Measurements from ENCODE around the gene MELK.

The MELK gene

DNA sequence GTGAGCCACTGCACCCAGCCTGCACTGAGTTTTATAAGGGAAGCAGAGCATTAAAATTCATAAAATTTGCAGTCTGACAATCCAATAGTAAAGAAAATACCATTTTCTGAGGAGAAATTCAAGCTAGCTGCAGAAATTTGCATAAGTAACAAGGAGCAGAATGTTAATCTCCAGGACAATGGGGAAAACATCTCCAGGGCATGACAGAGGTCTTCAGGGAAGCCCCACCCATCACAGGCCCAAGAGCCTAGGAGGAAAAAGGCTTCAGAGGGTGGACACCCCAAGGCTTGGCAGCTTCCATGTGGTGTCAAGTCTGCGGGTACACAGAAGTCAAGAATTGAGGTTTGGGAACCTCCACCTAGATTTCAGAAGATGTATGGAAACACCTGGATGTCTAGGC is 37.6 kb upstream of the MELK start:
- H3K79me2 ChIP-seq (ENCODE audit: control insufficient read depth, low read length) = no peaks in the 10 kb centered on the region
- no peaks in the 10 kb centered on the region for H4K20me1 ChIP-seq (ENCODE audit: control insufficient read depth, insufficient read depth, low read depth, low read length)
- H3K4me3 ChIP-seq (ENCODE audit: low read length) = no peak overlapping the region
- no peaks in the 10 kb centered on the region for H3F3A ChIP-seq (ENCODE audit: control insufficient read depth, insufficient read depth)
- H3K9me3 ChIP-seq (ENCODE audit: control insufficient read depth, insufficient read depth, low read length) = no peaks in the 10 kb centered on the region
- H3K36me3 ChIP-seq (ENCODE audit: control insufficient read depth, low read length) = no peaks in the 10 kb centered on the region
- H3K4me2 ChIP-seq (ENCODE audit: low read length) = no peak overlapping the region
- H3K4me1 ChIP-seq (ENCODE audit: control insufficient read depth, low read length) = no peaks in the 10 kb centered on the region
- no peak overlapping the region for H3K27ac ChIP-seq (ENCODE audit: low read depth, low read length)
- H3K9me2 ChIP-seq (replicated peaks; ENCODE audit: control insufficient read depth, low read length) = no peaks in the 10 kb centered on the region
- peaks cover 2% of the 10 kb centered on the region; the same call in 1 of the 2 replicates for H3K27me3 ChIP-seq (ENCODE audit: control insufficient read depth, low read length)
- TF ChIP-seq, protein P1, sequence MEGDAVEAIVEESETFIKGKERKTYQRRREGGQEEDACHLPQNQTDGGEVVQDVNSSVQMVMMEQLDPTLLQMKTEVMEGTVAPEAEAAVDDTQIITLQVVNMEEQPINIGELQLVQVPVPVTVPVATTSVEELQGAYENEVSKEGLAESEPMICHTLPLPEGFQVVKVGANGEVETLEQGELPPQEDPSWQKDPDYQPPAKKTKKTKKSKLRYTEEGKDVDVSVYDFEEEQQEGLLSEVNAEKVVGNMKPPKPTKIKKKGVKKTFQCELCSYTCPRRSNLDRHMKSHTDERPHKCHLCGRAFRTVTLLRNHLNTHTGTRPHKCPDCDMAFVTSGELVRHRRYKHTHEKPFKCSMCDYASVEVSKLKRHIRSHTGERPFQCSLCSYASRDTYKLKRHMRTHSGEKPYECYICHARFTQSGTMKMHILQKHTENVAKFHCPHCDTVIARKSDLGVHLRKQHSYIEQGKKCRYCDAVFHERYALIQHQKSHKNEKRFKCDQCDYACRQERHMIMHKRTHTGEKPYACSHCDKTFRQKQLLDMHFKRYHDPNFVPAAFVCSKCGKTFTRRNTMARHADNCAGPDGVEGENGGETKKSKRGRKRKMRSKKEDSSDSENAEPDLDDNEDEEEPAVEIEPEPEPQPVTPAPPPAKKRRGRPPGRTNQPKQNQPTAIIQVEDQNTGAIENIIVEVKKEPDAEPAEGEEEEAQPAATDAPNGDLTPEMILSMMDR (IDR thresholded peaks at IDR 0.05; ENCODE audit: low read depth, low read length, poor library complexity, severe bottlenecking) = no peak

DNA sequence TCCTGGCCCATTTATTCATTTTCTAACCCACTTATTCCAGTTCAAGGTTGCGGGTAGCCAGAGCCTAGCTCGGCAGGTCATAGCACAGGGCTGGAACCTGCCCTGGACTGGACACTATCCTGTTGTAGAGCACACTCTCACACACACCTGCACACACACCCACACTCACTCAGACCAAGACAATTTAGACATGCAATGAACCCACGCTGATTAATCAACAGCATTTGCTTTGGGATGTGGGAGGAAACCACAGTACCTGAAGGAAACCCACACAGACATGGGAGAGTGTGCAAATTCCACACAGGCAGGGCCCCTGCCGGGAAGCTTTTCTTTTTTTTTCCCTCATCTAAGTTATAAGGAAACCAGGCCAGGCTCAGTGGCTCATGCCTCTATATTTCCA is 34.8 kb upstream of the MELK start:
- no peaks in the 10 kb centered on the region for H3K36me3 ChIP-seq (ENCODE audit: control insufficient read depth, low read length)
- no peak overlapping the region for H3K4me2 ChIP-seq (ENCODE audit: low read length)
- no peaks in the 10 kb centered on the region for H3F3A ChIP-seq (ENCODE audit: control insufficient read depth, insufficient read depth)
- H4K20me1 ChIP-seq (ENCODE audit: control insufficient read depth, insufficient read depth, low read depth, low read length) = no peaks in the 10 kb centered on the region
- TF ChIP-seq EZH2phosphoT487 (IDR thresholded peaks at IDR 0.05; ENCODE audit: borderline replicate concordance, low read length) = no peak
- TF ChIP-seq, protein P1 (IDR thresholded peaks at IDR 0.05; ENCODE audit: low read depth, low read length, poor library complexity, severe bottlenecking) = no peak
- no peaks in the 10 kb centered on the region for H3K9me2 ChIP-seq (replicated peaks; ENCODE audit: control insufficient read depth, low read length)
- H3K79me2 ChIP-seq (ENCODE audit: control insufficient read depth, low read length) = no peaks in the 10 kb centered on the region
- H3K4me1 ChIP-seq (ENCODE audit: control insufficient read depth, low read length) = no peaks in the 10 kb centered on the region
- no peak overlapping the region for H3K27ac ChIP-seq (ENCODE audit: low read depth, low read length)
- H3K9me3 ChIP-seq (ENCODE audit: control insufficient read depth, insufficient read depth, low read length) = no peaks in the 10 kb centered on the region
- H3K27me3 ChIP-seq (ENCODE audit: control insufficient read depth, low read length) = no peaks in the 10 kb centered on the region
- H3K4me3 ChIP-seq (ENCODE audit: low read length) = no peak overlapping the region

DNA sequence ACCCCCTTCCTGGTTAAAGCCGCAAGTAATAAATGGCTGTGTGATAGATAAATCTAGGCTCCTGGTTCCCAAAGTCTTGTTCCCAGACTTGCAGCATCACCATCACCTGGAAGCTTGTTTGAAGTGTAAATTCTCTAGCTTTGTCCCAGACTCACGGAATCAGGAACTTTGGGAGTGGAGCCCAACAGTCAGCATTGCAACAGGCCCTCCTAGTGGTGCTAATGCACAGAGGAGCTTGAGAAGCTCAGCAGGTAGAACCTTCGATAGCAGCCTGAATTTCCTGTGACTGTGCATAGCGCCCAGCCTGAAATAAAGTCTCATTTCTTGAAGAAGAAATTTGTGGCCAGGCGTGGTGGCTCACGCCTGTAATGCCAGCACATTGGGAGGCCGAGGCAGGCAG is 30.3 kb upstream of the MELK start:
- Histone ChIP-seq H3K27ac (ENCODE audit: low read depth, low read length) (no peak overlapping the region), H3K79me2 (ENCODE audit: control insufficient read depth, low read length) (no peaks in the 10 kb centered on the region), H3K36me3 (ENCODE audit: control insufficient read depth, low read length) (no peaks in the 10 kb centered on the region), H3F3A (ENCODE audit: control insufficient read depth, insufficient read depth) (no peaks in the 10 kb centered on the region), H3K4me1 (ENCODE audit: control insufficient read depth, low read length) (no peaks in the 10 kb centered on the region), H3K9me3 (ENCODE audit: control insufficient read depth, insufficient read depth, low read length) (no peaks in the 10 kb centered on the region), H3K9me2 (replicated peaks; ENCODE audit: control insufficient read depth, low read length) (no peaks in the 10 kb centered on the region), H3K4me2 (ENCODE audit: low read length) (no peak overlapping the region), H3K27me3 (ENCODE audit: control insufficient read depth, low read length) (peaks cover 1% of the 10 kb centered on the region), H4K20me1 (ENCODE audit: control insufficient read depth, insufficient read depth, low read depth, low read length) (no peaks in the 10 kb centered on the region), H3K4me3 (ENCODE audit: low read length) (no peak overlapping the region)
- no peak for TF ChIP-seq EZH2phosphoT487 (IDR thresholded peaks at IDR 0.05; ENCODE audit: borderline replicate concordance, low read length)
- TF ChIP-seq, protein P1 (IDR thresholded peaks at IDR 0.05; ENCODE audit: low read depth, low read length, poor library complexity, severe bottlenecking) = no peak

DNA sequence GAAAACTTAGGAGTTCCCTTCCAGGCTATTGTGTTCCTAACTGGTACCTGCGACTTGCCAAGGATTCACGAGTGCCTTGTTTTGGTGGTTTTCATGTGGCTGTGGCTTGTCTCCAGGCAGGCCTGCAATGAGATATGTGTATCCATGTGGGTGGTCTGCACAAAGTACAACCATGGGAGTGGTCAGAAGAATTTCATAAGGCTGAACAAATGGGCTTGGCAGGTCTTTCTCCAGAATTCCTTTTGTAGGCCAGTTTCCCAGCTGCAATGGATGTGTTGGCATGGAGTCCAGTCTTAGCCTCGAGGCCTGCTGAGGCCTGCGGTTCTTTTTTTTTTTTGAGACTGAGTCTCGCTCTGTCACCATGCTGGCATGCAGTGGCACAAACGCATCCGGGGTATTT is 28.8 kb upstream of the MELK start:
- H3K79me2 ChIP-seq (ENCODE audit: control insufficient read depth, low read length) = no peaks in the 10 kb centered on the region
- H3F3A ChIP-seq (ENCODE audit: control insufficient read depth, insufficient read depth) = no peaks in the 10 kb centered on the region
- H4K20me1 ChIP-seq (ENCODE audit: control insufficient read depth, insufficient read depth, low read depth, low read length) = no peaks in the 10 kb centered on the region
- no peaks in the 10 kb centered on the region for H3K9me3 ChIP-seq (ENCODE audit: control insufficient read depth, insufficient read depth, low read length)
- no peak overlapping the region for H3K4me3 ChIP-seq (ENCODE audit: low read length)
- no peak overlapping the region for H3K27ac ChIP-seq (ENCODE audit: low read depth, low read length)
- peaks cover 9% of the 10 kb centered on the region for H3K27me3 ChIP-seq (ENCODE audit: control insufficient read depth, low read length)
- H3K9me2 ChIP-seq (replicated peaks; ENCODE audit: control insufficient read depth, low read length) = no peaks in the 10 kb centered on the region
- no peaks in the 10 kb centered on the region for H3K36me3 ChIP-seq (ENCODE audit: control insufficient read depth, low read length)
- no peaks in the 10 kb centered on the region for H3K4me1 ChIP-seq (ENCODE audit: control insufficient read depth, low read length)
- H3K4me2 ChIP-seq (ENCODE audit: low read length) = no peak overlapping the region
- TF ChIP-seq, protein P1 (IDR thresholded peaks at IDR 0.05; ENCODE audit: low read depth, low read length, poor library complexity, severe bottlenecking) = no peak
- no peak for TF ChIP-seq EZH2phosphoT487 (IDR thresholded peaks at IDR 0.05; ENCODE audit: borderline replicate concordance, low read length)

All from DOHH2 (cell line).